NB4 (cell line): ENCODE results near the gene PLA2G12A.

Experiments
- CTCF ChIP-seq: IDR thresholded peaks from one replicate; pipeline ENCODE4 v1.5.1; 2012; ENCODE audit warnings: low read depth, low read length
- POLR2A ChIP-seq: IDR thresholded peaks from 2 replicates; pipeline ENCODE4 v1.6.1; 2011; ENCODE audit warnings: mild to moderate bottlenecking; ENCODE audit not compliant: insufficient read length; ENCODE audit errors: extremely low read depth

DNA sequence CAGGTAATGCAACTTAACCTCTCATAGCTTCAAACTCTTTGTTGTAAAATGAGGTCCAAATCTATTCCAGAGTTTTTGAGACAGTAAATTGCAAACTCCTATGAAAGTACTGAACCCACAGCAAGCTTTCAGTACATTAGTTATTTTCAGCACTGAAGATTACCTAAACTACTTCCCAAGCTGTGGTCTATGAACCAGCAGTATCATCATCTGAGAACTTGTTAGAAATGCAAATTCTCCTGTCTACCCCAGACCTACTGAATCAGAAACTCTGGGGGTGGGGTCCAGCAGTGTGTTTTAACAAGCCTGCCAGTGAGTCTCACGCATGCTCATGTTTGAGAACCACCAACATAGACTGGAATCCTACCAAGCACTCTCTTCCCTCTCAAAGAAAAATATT is 20.9 kb downstream of the PLA2G12A start:
- TF ChIP-seq CTCF (no peak), POLR2A (no peak)
